SK-N-SH (cell line): ENCODE results near the gene OR2L2. TPM values are rescaled to one million over a fixed set of nuclear protein-coding genes. Genes with fewer than 3 reads are reported as not detected.

Experiments
- polyA plus RNA-seq, 3 experiments: library from polyadenylated mRNA; depleted of rRNA; stranded (reverse); fragments of >200 nt; gene quantifications; 2 replicates each; pipeline ENCODE4 v1.2.3, GENCODE V29; 2012
- small RNA-seq, 7 experiments: library from RNA; depleted of rRNA; stranded (forward); fragments of <200 nt; gene quantifications; one replicate each; pipeline ENCODE3, GENCODE V24; 2012

Gene OR2L2
- polyA plus RNA-seq, 1 of the 3 experiments (the other 2 are of a cell fraction) = 0.08 TPM

Small RNA genes within 50 kb of the gene (small RNA-seq; reads per million reads assigned to genes)
- 0 reads per million in 7 experiments for gene RF00019

Other genes starting within 250 kb of the OR2L2 start
- gene OR14A16, start 206.0 kb upstream of the OR2L2 start, polyA plus RNA-seq (2012; rRNA removed) = not detected in 2 replicates
- gene OR11L1, start 188.2 kb upstream of the OR2L2 start, polyA plus RNA-seq (2012; rRNA removed) = not detected in 2 replicates
- gene TRIM58, start 172.9 kb upstream of the OR2L2 start, polyA plus RNA-seq (2012; rRNA removed) = 0.13 and 0.35 TPM in 2 replicates
- 0.13 TPM in 1 of 2 replicates, not detected in the other for gene OR2W3, start 134.5 kb upstream of the OR2L2 start, polyA plus RNA-seq (2012; rRNA removed)
- not detected in 2 replicates for gene OR2T8, start 109.8 kb upstream of the OR2L2 start, polyA plus RNA-seq (2012; rRNA removed)
- not detected in 2 replicates for gene OR2AJ1, start 105.2 kb upstream of the OR2L2 start, polyA plus RNA-seq (2012; rRNA removed)
- gene OR2L8, start 81.2 kb upstream of the OR2L2 start, polyA plus RNA-seq (2012; rRNA removed) = not detected in 2 replicates
- 0.06 TPM in 1 of 2 replicates, not detected in the other for gene OR2AK2, start 64.8 kb upstream of the OR2L2 start, polyA plus RNA-seq (2012; rRNA removed)
- not detected in 2 replicates for gene OR2L5, start 16.4 kb upstream of the OR2L2 start, polyA plus RNA-seq (2012; rRNA removed)
- gene OR2L3, start 16.8 kb downstream of the OR2L2 start, polyA plus RNA-seq (2012; rRNA removed) = 0.02 and 0.03 TPM in 2 replicates
- 0.15 and 0.23 TPM in 2 replicates for gene OR2L13, start 65.1 kb downstream of the OR2L2 start, polyA plus RNA-seq (2012; rRNA removed)
- gene OR2M5, start 115.1 kb downstream of the OR2L2 start, polyA plus RNA-seq (2012; rRNA removed) = not detected in 2 replicates
- not detected in 2 replicates for gene OR2M2, start 144.8 kb downstream of the OR2L2 start, polyA plus RNA-seq (2012; rRNA removed)
- not detected in 2 replicates for gene OR2M3, start 167.2 kb downstream of the OR2L2 start, polyA plus RNA-seq (2012; rRNA removed)
- gene OR2M4, start 201.3 kb downstream of the OR2L2 start, polyA plus RNA-seq (2012; rRNA removed) = not detected in 2 replicates
- 0.07 TPM in 1 of 2 replicates, not detected in the other for gene OR2T33, start 247.9 kb downstream of the OR2L2 start, polyA plus RNA-seq (2012; rRNA removed)